Upper lobe of right lung (tissue), 1 donor: ENCODE data around the gene SOX2. TPM values are rescaled to one million over a fixed set of nuclear protein-coding genes. Genes with fewer than 3 reads are reported as not detected.

ENCODE experiments used
- ATAC-seq: fragments of 200-7000 bp; cut with Tn5 transposase; one replicate; pipeline ENCODE4 v1.9.1; 2020; ENCODE audit warnings: mild to moderate bottlenecking, moderate library complexity
- DNase-seq: peaks from one replicate; pipeline ENCODE4 v3.0.0-alpha.2; 2020
- H3K27ac ChIP-seq: fragments of 200-600 bp; one replicate; pipeline ENCODE4 v1.8.0; 2022
- H3K27me3 ChIP-seq: fragments of 200-600 bp; one replicate; pipeline ENCODE4 v1.8.0; 2022; ENCODE audit warnings: mild to moderate bottlenecking
- H3K36me3 ChIP-seq: fragments of 200-600 bp; one replicate; pipeline ENCODE4 v1.8.0; 2022
- H3K4me1 ChIP-seq: fragments of 200-600 bp; one replicate; pipeline ENCODE4 v1.8.0; 2022
- H3K4me3 ChIP-seq: fragments of 200-600 bp; one replicate; pipeline ENCODE4 v1.8.0; 2022; ENCODE audit warnings: mild to moderate bottlenecking
- H3K9me3 ChIP-seq: fragments of 200-600 bp; one replicate; pipeline ENCODE4 v1.8.0; 2022
- CTCF ChIP-seq: fragments of 200-600 bp; IDR thresholded peaks from one replicate; pipeline ENCODE4 v1.8.0; 2022; ENCODE audit warnings: antibody characterized with exemption
- intact Hi-C: fragments of 100-400 bp; cut with DNase I; formaldehyde crosslinking; loops from one replicate; pipeline ENCODE4 v1.11.0; 2022
- total RNA-seq: library from RNA; stranded (reverse); fragmentation: NEBNext Ultra II Directional; extraction: Animal tissue kit (Norgen Biotek cat#: 25700); gene quantifications from one replicate; pipeline ENCODE4 v1.2.1, GENCODE V29; 2021
- donor health status: DM: no; HTN: yes; CAD: no; lungs with severe emphysema.

SOX2 gene
- total RNA-seq, 1 donor from 2014 or later, result 0.20 TPM

GRCh38 chr3:181726351-181727330 is 14.9 kb downstream of the SOX2 start:
- H3K4me3 ChIP-seq, result peak overlapping the region; percentile 37
- no peaks in the 10 kb centered on the region for H3K36me3 ChIP-seq
- no peaks in the 10 kb centered on the region for H3K9me3 ChIP-seq
- peaks cover 14% of the 10 kb centered on the region for H3K4me1 ChIP-seq
- no peak for ATAC-seq
- TF ChIP-seq CTCF, result no peak
- intact Hi-C loops, result no loop called here
- DNase-seq, result no peak
- no peak overlapping the region for H3K27ac ChIP-seq
- peaks cover 98% of the 10 kb centered on the region for H3K27me3 ChIP-seq

GRCh38 chr3:181727341-181728032 is 15.8 kb downstream of the SOX2 start:
- no peak for TF ChIP-seq CTCF
- Histone ChIP-seq H3K4me1 (peaks cover 14% of the 10 kb centered on the region), H3K9me3 (no peaks in the 10 kb centered on the region), H3K36me3 (no peaks in the 10 kb centered on the region), H3K27me3 (peaks cover 90% of the 10 kb centered on the region), H3K4me3 (peak overlapping the region; percentile 37), H3K27ac (no peak overlapping the region)
- DNase-seq (no peak), ATAC-seq (no peak)
- intact Hi-C loops, result no loop called here

- no peak for TF ChIP-seq CTCF
- Histone ChIP-seq H3K27ac (no peak overlapping the region), H3K4me3 (no peak overlapping the region), H3K27me3 (peaks cover 78% of the 10 kb centered on the region), H3K4me1 (peaks cover 14% of the 10 kb centered on the region), H3K9me3 (no peaks in the 10 kb centered on the region), H3K36me3 (no peaks in the 10 kb centered on the region)
- DNase-seq, result no peak
- no peak for ATAC-seq
- intact Hi-C loops, result no loop called here
Measured at GRCh38 chr3:181728470-181729340, 17.0 kb downstream of the SOX2 start.

GRCh38 chr3:181729341-181729869 is 17.7 kb downstream of the SOX2 start:
- Histone ChIP-seq H3K27me3 (peaks cover 71% of the 10 kb centered on the region), H3K4me3 (no peak overlapping the region), H3K4me1 (peaks cover 14% of the 10 kb centered on the region), H3K27ac (no peak overlapping the region), H3K9me3 (no peaks in the 10 kb centered on the region), H3K36me3 (no peaks in the 10 kb centered on the region)
- no peak for TF ChIP-seq CTCF
- intact Hi-C loops, result no loop called here
- DNase-seq, result no peak
- no peak for ATAC-seq

- H3K27ac ChIP-seq, result no peak overlapping the region
- ATAC-seq (no peak), DNase-seq (no peak)
- no peak for TF ChIP-seq CTCF
- H3K4me1 ChIP-seq, result peaks cover 14% of the 10 kb centered on the region
- H3K27me3 ChIP-seq, result peaks cover 61% of the 10 kb centered on the region
- H3K4me3 ChIP-seq, result no peak overlapping the region
- no peaks in the 10 kb centered on the region for H3K9me3 ChIP-seq
- no peaks in the 10 kb centered on the region for H3K36me3 ChIP-seq
- intact Hi-C loops, result no loop called here
Measured at GRCh38 chr3:181730316-181730715, 18.6 kb downstream of the SOX2 start.
